Thyroid gland (tissue), 4 donors: Measurements from ENCODE around the gene SMARCC1.

Experiments used
- CTCF ChIP-seq, 6 experiments: fragments of 200-600 bp in 3 of 6; fragments of 450-650 bp in 3 of 6; sonication (generic) in 3 of 6; IDR thresholded peaks; one replicate each; pipeline ENCODE4 v1.5.1; 2016 to 2019; ENCODE audit warnings: antibody characterized with exemption in 6 of 6, mild to moderate bottlenecking in 2 of 6, inconsistent platforms in 1 of 6, moderate library complexity in 1 of 6
- POLR2A ChIP-seq, 2 donors: fragments of 450-650 bp; IDR thresholded peaks; one replicate each; pipeline ENCODE4 v1.6.1; 2017; ENCODE audit warnings: antibody characterized with exemption in 2 of 2, mild to moderate bottlenecking in 2 of 2, moderate library complexity in 1 of 2

DNA sequence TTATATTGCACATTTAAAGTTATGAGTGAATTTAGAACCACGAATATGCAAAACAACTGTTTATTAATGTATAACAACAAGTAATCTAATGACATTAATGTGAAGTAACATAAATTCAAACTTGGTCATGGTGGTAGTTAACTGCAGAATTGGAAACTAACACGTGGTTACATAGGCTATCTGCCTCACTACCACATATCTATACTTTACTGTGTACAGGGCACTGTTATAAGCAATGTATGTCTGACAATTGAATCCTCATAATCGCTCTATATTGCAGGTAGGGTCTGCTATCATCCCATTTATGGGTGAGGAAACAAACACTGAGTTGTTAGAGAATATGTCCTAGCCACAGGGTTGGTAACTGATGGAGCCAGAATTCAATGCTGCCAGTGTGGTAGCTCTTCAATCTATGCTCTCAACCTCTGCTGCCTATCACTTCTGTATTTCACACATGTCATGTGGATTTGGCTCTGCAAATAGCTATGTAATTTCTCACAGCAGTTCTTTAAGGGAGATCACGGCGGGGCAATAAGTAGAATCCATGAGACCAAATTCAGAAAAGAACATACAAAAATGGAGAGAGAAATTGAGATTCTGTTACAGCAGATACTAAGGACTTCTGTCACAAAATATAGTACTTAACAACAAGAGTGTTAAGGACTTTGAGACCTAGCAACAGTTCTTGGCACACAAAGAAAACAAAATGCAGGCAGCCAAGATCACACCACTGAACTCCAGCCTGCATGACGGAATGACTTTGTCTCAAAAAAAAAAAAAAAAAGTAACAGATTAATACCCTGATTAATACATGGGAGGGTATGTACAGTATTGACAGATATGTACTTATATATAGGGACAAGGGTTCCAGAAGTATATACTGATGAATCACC lies 103.0 kb downstream of the SMARCC1 start:
- TF ChIP-seq CTCF (IDR thresholded peaks at IDR 0.05) (no peak), POLR2A (IDR thresholded peaks at IDR 0.05) (no peak)
